SH-SY5Y (cell line): Measurements from ENCODE around the gene KLK11.

Experiments used
- GATA2 ChIP-seq: IDR thresholded peaks from 2 replicates; pipeline ENCODE4 v1.6.1; 2011; ENCODE audit warnings: mild to moderate bottlenecking, low read depth, low read length
- GATA3 ChIP-seq: IDR thresholded peaks from 2 replicates; pipeline ENCODE4 v1.6.1; 2011; ENCODE audit warnings: low read depth, mild to moderate bottlenecking, low read length, moderate library complexity

Gene KLK11

GRCh38 chr19:51020988-51021651 is 5.3 kb downstream of the KLK11 start:
- TF ChIP-seq GATA2 (no peak), GATA3 (no peak)

- no peak for TF ChIP-seq GATA3
- TF ChIP-seq GATA2 = no peak
These were observed 6.9 kb downstream of the KLK11 start, which contains the start of gene KLK10 for GRCh38 chr19:51019544-51019925. KLK10 (minus strand) TSS chr19:51019709; CDS start chr19:51019130, 579 bp downstream.

GRCh38 chr19:51018745-51019543 is 7.5 kb downstream of the KLK11 start:
- TF ChIP-seq GATA2 (no peak), GATA3 (no peak)

- TF ChIP-seq GATA2 = no peak
These were observed 9.4 kb downstream of the KLK11 start for GRCh38 chr19:51016798-51017683.

- no peak for TF ChIP-seq GATA2
These were observed 10.6 kb downstream of the KLK11 start for GRCh38 chr19:51015691-51016267.

- TF ChIP-seq GATA3 (no peak), GATA2 (no peak)
These were observed 12.2 kb downstream of the KLK11 start for GRCh38 chr19:51014242-51014641.

- TF ChIP-seq GATA3 (no peak), GATA2 (no peak)
These were observed 13.7 kb downstream of the KLK11 start for GRCh38 chr19:51012661-51013190.

- TF ChIP-seq GATA2 (no peak), GATA3 (no peak)
These were observed 16.2 kb downstream of the KLK11 start for GRCh38 chr19:51010066-51010795.

GRCh38 chr19:51009061-51009891 is 17.1 kb downstream of the KLK11 start:
- TF ChIP-seq GATA2 (no peak), GATA3 (no peak)

GRCh38 chr19:51007488-51007887 is 18.9 kb downstream of the KLK11 start:
- no peak for TF ChIP-seq GATA3
- no peak for TF ChIP-seq GATA2

- TF ChIP-seq GATA3 (no peak), GATA2 (no peak)
These were observed 20.0 kb downstream of the KLK11 start for GRCh38 chr19:51006406-51006805.

- TF ChIP-seq GATA2 = no peak
- TF ChIP-seq GATA3 = no peak
These were observed 21.2 kb downstream of the KLK11 start for GRCh38 chr19:51005248-51005647.

- TF ChIP-seq GATA3 (no peak), GATA2 (no peak)
These were observed 23.1 kb downstream of the KLK11 start for GRCh38 chr19:51003316-51003715.
